Stimulated activated CD4-positive, alpha-beta T cell treated with anti-CD3 and anti-CD28 coated beads, Interleukin-1b, Interleukin-23, amount 100 ng/mL, for 24 hours (primary cell): ENCODE data around the gene PODN.
A peak's percentile ranks its signal among the peaks of the same experiment; 100 is the strongest.

Experiments
- DNase-seq, 4 experiments: peaks; one replicate each; pipeline ENCODE4 v3.0.0-alpha.2; 2020; ENCODE audit warnings: low read depth in 4 of 4, low spot score in 1 of 4

The PODN gene

GRCh38 chr1:53061859-53062707 lies at the start of gene PODN:
Gene PODN, plus strand, starts transcription at chr1:53062213. Its CDS starts 7,643 bp downstream, at chr1:53069856.
- no peak for DNase-seq

- peak; percentile 36 to 58 (median 41) for DNase-seq
Observed at GRCh38 chr1:53014791-53015507, 47.1 kb upstream of the PODN start.

GRCh38 chr1:53015508-53015860 lies 46.5 kb upstream of the PODN start:
- no peak for DNase-seq

- DNase-seq: no peak
Observed at GRCh38 chr1:53016705-53017104, 45.3 kb upstream of the PODN start.

- no peak for DNase-seq
Observed at GRCh38 chr1:53020588-53020987, 41.4 kb upstream of the PODN start.

- no peak for DNase-seq
Observed at GRCh38 chr1:53022179-53022578, 39.8 kb upstream of the PODN start.

- DNase-seq: no peak
Observed at GRCh38 chr1:53023546-53023945, 38.5 kb upstream of the PODN start.

GRCh38 chr1:53024117-53024516 lies 37.9 kb upstream of the PODN start:
- DNase-seq: no peak

- no peak for DNase-seq
Observed at GRCh38 chr1:53025034-53025768, 36.8 kb upstream of the PODN start.

- DNase-seq: no peak
Observed at GRCh38 chr1:53025769-53026112, 36.3 kb upstream of the PODN start.

GRCh38 chr1:53026254-53026653 lies 35.8 kb upstream of the PODN start:
- no peak for DNase-seq

GRCh38 chr1:53031732-53032131 lies 30.3 kb upstream of the PODN start:
- DNase-seq: no peak

- DNase-seq: no peak
Observed at GRCh38 chr1:53037159-53037558, 24.9 kb upstream of the PODN start.

GRCh38 chr1:53038566-53038965 lies 23.4 kb upstream of the PODN start:
- DNase-seq: no peak

- DNase-seq: no peak
Observed at GRCh38 chr1:53043271-53043670, 18.7 kb upstream of the PODN start.

- DNase-seq: no peak
Observed at GRCh38 chr1:53044926-53045325, 17.1 kb upstream of the PODN start.

GRCh38 chr1:53046930-53047329 lies 15.1 kb upstream of the PODN start:
- DNase-seq: no peak

- no peak for DNase-seq
Observed at GRCh38 chr1:53047737-53048736, 14.0 kb upstream of the PODN start.

GRCh38 chr1:53048960-53049573 lies 12.9 kb upstream of the PODN start:
- DNase-seq: no peak

GRCh38 chr1:53049574-53049967 lies 12.4 kb upstream of the PODN start:
- DNase-seq: no peak
